H1 (cell line): ENCODE data around the gene FBN1. TPM values are rescaled to one million over a fixed set of nuclear protein-coding genes. Genes with fewer than 3 reads are reported as not detected.

Experiments
- KDM4A ChIP-seq: IDR thresholded peaks from one replicate; pipeline ENCODE4 v1.7.1; 2012; ENCODE audit warnings: low read depth, mild to moderate bottlenecking, moderate library complexity, low read length, inconsistent platforms; ENCODE audit not compliant: severe bottlenecking
- POU5F1 ChIP-seq: IDR thresholded peaks from 2 replicates; pipeline ENCODE4 v1.6.1; 2011; ENCODE audit warnings: low read depth, mild to moderate bottlenecking, low read length, moderate library complexity
- polyA plus RNA-seq, 7 experiments: library from polyadenylated mRNA; depleted of rRNA in 3 of 7; stranded (reverse) in 5 of 7; unstranded in 2 of 7; fragments of >200 nt in 5 of 7; fragments of 200-250 nt in 2 of 7; gene quantifications; 1 replicate in 5 of 7; 2 replicates in 1 of 7; 4 replicates in 1 of 7; pipeline versions ENCODE4 v1.2.1 to v1.2.3, GENCODE V29; 2011 to 2013; ENCODE audit warnings: missing spikeins in 2 of 7, mixed read lengths in 2 of 7
- total RNA-seq: library from RNA; stranded (reverse); fragmentation: NEBNext Ultra II Directional; extraction: Animal tissue kit (Norgen Biotek cat#: 25700); gene quantifications from 2 replicates; pipeline ENCODE4 v1.2.1, GENCODE V29; 2021

Gene FBN1
- total and polyA plus RNA-seq, 2 of the 8 experiments (the other 6 are each of a cell fraction or from before 2014, with no cell fraction given), result 3.0 to 4.0 TPM

DNA sequence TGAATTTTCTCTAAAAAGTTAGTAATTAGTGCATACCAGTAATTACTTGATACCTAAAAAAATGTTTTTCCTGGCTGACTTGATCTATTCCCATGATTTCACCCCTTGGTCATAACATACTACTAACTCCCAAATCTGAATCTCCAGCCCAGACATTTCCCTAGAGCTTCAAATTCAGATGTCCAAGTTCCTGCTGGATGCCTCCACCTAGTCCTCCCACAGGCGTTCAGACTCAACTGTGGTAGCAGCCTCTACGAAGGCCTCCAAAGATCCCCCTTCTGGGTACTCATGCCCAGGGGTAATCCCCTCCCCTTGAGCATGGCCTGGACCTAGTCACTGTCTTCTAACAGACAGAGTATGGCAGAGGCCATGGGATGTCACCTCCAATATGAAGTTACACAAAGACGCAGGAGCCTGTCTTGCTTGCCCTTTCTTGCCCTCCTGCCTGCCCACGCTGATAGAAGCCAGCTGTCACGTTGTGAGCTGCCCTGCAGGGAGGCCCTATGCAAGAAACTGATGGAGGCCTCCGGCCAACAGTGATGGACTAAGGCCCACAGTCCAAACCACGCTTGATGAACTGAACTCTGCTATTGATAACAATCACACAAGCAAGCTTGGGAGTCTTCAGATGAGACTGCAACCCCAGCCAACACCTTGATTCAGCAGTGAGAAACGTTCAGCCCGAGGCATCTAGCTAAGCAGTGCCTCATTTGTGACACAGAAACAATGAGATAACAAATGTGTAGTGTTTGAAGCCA, 8.6 kb upstream of the FBN1 start (continued):
- no peak for TF ChIP-seq POU5F1
- TF ChIP-seq KDM4A, result no peak
